CD4-positive, alpha-beta T cell treated with Interleukin-4 for 4 hours (primary cell): ENCODE data around the gene MESP2.

Source experiments
- DNase-seq: peaks from one replicate; pipeline ENCODE4 v3.0.0-alpha.2; 2020

MESP2 gene

GRCh38 chr15:89756897-89757296 lies 19.2 kb upstream of the MESP2 start:
- DNase-seq, result no peak

- DNase-seq, result no peak
These were observed 17.8 kb upstream of the MESP2 start for GRCh38 chr15:89758283-89758682.

GRCh38 chr15:89758981-89759380 lies 17.2 kb upstream of the MESP2 start:
- no peak for DNase-seq

GRCh38 chr15:89759835-89760234 lies 16.3 kb upstream of the MESP2 start:
- DNase-seq, result no peak

- DNase-seq, result peak; percentile 44
These were observed 15.7 kb upstream of the MESP2 start for GRCh38 chr15:89760303-89761008.

DNA sequence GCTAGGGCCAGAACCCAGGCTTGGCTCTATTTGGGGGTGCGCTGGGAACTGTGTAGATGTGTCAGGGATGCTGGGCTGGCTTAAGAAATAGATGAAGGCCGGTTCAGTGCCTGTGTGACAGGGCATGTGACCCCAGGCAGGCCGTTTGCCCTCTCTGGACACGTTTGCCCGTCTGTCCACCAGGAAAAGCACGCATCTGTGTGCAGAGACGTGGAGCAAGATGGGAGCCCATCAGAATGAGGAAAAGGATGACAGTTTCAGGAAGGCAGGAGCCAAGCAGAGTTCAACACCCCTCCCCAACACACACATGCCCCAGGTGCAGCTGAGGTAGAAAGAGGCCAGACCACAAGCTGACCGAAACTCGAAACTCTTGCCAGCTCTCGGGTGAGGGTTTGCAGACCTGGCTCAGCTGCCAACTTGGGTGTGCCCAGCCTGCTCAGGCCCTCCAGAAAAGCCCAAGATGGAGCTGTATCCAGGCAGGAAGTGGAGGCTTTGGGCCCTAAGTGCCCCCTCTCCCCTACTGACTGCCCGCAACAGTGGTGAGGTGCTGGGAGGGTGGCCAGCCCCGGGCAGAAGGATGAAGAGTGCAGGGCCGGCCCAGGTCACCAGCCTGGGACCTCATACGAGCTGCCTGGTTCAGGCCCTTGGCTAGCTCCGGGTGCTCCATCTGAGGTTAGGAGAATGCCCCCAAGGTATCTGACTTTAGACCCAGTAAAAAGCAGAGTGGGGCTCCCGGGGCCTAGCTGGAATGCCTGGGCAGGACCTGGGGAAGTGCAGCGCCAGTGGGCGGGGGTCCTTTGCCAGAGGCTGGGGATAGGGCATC lies 14.9 kb upstream of the MESP2 start:
- no peak for DNase-seq

GRCh38 chr15:89761929-89762328 lies 14.2 kb upstream of the MESP2 start:
- DNase-seq, result no peak

DNA sequence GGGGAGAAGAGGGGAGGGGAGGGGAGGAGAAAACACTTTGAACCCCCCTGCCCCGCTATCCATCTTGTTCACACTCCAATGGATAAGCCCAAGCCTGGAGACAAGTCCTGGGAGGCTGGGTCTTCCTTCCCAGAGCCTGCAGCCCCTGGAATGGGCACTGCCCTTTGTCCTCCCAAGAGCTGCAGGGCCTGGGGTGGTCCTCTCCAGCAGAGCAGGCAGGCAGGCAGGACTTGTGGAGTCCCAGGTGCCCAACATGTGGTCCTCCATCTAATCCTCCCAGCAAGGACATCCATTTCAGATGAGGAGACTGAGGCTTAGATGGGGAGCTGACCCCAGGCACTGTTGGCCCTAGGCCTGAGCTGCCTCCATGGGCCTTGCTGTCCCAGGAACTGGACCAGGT lies 10.4 kb upstream of the MESP2 start:
- DNase-seq, result no peak

DNA sequence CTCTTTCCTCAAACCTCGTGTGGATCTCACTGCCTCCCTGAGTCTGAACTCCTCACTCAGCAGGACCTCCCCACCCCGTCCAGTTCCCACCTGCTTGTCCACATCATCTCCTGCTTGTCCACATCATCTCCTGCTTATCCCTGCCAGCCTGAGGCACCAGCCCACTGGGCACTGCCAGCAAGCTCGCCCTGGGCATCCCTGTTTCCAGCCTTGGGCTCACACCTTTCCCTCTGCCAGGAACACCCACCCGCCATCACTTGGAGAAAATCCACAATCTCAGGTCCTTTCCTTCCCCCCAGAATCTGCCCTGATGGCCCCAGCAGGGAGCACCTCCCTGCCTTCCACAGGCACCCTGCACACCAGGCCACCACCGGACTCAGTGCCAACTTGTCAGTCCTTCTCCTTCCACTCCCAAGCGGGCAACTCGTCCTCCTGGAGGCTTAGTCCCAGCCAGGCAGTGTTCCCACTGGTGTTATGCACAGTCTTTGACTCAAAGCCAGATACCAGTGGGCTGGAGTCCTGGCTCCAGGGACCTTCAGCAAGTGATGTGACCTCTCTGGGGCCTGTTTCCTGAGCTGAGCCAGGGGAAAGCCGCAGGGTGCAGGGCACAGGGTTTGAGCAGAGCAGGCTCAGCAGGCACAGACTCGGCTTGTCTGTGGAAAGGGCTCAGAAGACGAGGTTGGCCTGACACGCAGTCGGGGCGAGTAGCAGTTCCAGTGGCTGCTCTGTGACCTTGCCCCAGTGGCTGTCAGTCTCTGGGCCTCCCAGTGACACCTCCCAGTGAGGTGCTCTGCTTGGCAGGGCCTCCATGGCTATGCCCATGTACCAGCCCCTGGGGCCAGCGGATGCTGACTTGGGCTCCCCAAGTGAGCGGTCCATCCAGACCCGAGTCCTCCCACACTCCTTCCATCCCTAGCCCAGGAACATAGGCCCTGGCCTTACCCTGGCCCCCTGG lies 9.5 kb upstream of the MESP2 start:
- DNase-seq, result no peak

DNA sequence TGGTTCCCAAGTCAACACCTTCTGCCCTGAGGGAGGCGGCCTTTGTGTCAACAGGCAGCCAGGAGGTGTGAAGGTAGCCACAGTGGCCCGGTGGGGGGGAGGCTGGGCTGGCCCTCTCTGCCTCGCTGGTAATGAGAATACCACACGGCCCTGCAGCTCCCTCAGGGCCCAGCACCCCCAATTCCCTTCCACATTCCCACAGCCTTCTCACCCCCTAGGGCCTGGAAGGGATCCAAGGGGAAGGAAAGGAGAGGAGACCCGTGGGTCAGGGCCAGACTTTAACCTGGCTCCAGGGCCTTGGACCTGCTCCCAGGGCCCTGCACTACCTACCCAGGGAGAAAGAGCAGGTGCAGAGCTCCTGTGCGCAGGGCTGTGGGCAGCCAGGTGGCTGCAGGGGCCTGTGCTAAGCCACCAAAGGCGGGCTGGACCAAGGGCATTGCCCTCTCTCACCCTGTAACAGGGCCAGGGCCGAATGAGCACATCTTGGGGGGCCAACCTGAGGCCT lies 8.7 kb upstream of the MESP2 start:
- DNase-seq, result no peak

DNA sequence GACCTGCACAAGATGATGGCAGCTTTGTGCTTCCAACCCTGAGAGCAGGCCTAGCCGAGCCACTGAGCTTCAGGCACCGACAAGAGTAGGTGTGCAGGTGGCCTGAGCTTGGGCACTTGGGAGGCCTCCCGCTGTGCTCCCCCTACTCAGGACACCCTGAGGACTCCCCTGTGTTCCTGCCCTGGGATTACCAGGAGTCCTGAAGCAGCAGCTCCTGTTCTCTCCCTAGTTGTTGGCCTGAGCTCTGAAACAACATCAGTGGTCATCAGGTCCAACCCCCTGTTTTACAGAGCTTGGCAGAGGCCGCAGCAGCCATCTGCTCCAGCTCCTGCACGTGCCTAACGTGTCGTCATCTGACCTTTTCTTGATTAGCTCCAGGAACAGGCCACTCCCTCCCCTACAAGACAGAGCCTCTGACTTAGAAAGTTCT lies 8.0 kb upstream of the MESP2 start:
- no peak for DNase-seq

- DNase-seq, result no peak
These were observed 6.8 kb upstream of the MESP2 start for GRCh38 chr15:89769366-89769765.

DNA sequence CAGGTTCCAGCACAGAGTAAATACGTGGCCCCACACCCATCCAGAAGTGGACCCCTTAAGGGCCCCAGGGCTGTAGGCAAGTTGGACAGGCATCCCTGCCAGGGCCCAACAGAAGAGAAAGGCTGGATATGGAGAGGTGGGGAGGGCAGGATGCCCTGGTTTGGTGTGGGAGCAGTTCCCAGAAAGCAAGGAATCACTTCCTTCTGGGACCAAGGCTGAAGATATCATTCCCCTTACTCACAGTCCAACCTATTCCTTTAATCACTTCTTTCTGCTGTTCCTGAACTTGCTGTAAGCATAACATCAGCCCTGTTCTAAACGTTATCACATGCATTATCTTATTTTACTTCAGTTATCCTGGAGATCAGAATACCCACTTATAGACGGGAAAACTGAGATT lies 6.1 kb upstream of the MESP2 start:
- no peak for DNase-seq

DNA sequence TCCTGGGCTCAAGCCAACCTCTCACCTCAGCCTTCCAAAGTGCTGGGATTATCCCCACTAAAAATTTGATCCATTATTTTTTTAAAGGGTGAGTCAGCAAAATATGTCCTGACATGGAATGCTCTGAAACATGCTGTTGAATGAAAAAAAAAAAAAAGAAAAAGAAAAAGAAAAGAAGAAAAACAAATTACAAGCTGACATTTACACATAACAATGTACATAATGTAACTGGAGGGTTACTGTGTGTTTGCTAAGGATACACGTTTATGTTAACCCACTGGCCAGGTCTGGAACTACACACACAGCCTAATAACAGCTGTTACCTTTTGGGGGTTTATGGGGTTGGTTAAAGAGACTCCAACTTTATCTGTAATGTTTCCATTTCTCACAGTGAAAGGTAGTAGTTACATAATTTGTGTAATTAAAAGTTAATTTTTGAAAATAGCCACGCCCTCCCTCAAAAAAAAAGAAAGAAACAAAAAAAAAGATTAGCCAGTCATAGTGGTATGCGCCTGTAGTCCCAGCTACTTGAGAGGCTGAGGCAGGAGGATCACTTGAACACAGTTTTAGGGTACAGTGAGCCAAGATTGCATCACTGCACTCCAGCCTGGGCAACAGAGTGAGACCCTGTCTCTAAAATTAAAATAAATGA lies 3.1 kb upstream of the MESP2 start:
- DNase-seq, result no peak

GRCh38 chr15:89774492-89774891 lies 1.6 kb upstream of the MESP2 start:
- no peak for DNase-seq

DNA sequence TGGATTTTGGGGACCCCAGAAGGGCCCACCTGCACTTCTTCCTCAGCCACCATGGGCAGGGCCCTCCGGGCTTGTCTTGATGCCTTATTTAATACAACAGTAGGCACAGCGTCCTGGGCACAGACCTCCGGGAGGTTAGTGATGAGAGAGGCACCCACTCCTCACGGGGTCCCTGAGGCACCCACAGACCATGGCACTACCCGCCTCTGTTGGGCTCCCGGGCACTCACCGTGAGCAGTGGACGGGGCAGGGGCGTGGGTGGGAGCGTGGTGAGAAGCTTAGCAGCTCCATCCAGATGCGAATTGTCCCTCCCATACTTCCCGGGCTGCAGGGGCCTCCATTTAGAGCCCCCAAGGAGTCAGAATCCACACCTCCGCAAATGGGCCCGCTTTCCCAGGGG lies 317 bp upstream of the MESP2 start:
- DNase-seq, result no peak

- no peak for DNase-seq
These were observed 1.1 kb downstream of the MESP2 start for GRCh38 chr15:89777073-89777751.

DNA sequence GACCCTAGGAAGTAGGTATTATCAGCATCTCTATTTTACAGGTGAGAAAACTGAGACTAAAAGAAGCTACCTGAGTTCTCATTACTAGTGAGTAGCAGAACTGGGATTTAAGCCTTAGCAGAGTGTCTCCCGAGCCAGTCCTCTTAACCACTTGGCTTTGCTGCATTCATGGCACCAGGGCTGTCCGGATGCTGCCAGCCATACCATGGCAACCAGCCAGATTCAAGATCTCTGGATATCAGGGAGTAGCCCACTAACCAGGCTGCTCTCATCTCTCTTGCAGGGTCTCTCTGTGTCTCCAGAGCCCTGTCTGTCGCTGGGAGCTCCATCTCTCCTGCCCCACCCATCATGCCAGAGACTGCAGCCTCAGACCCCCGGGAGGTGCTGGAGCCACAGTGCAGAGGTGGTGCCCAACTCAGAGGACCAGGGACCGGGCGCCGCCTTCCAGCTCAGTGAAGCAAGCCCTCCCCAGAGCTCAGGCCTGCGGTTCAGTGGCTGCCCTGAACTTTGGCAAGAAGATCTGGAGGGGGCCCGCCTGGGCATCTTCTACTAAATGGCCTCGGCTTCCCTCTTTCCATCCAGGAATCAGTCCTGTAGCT lies 1.7 kb downstream of the MESP2 start:
- DNase-seq, result no peak

GRCh38 chr15:89778861-89779260 lies 2.7 kb downstream of the MESP2 start:
- no peak for DNase-seq

GRCh38 chr15:89780601-89781000 lies 4.5 kb downstream of the MESP2 start:
- DNase-seq, result no peak

DNA sequence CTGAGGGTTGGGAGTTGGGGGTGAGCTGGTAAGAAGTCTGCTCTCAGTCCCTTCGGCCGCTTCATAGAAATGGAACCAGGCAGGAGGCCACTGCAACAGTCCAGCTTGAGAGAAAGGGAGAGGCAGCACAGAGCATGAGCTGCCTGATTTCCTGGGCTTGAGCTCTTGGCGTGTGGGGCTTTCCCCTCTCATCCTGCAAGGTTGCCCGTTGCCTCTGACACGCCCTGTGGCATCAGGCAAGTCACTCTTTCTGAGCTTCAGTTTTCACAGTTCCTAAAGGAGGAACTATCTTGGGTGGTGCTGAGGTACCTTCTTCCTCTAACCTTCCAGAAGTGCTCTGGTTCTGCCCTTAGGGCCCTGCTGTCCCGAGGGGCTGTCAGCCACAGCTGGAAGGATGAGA lies 4.9 kb downstream of the MESP2 start:
- DNase-seq, result peak; percentile 24
